Prostate gland (tissue), 2 donors: ENCODE data around the gene MYCBP.

Experiments used
- CTCF ChIP-seq, 4 experiments: fragments of 200-600 bp in 2 of 4; fragments of 450-650 bp in 2 of 4; sonication (generic) in 2 of 4; IDR thresholded peaks; 1 replicate in 3 of 4; 2 replicates in 1 of 4; pipeline ENCODE4 v1.5.1; 2016 to 2019; ENCODE audit warnings: antibody characterized with exemption in 4 of 4, mild to moderate bottlenecking in 2 of 4, moderate library complexity in 2 of 4
- POLR2A ChIP-seq: fragments of 450-650 bp; IDR thresholded peaks from one replicate; pipeline ENCODE4 v1.6.1; 2016; ENCODE audit warnings: antibody characterized with exemption, mild to moderate bottlenecking
- POLR2AphosphoS5 ChIP-seq: sonication (generic); formaldehyde crosslinking; IDR thresholded peaks from one replicate; pipeline ENCODE4 v1.6.1; 2017; ENCODE audit warnings: antibody characterized with exemption

GRCh38 chr1:38917337-38917736 lies 44.2 kb upstream of the MYCBP start:
- TF ChIP-seq POLR2AphosphoS5, result no peak
- TF ChIP-seq POLR2A, result no peak
- TF ChIP-seq CTCF (IDR thresholded peaks at IDR 0.05), result no peak
